GM18870 (cell line): ENCODE measurements around the gene BCL2L2.
"Not testable (repeated sequence)": the region's sequence is repeated elsewhere in the genome, so short reads cannot be mapped to it uniquely, and the experiment has no call there.

Experiments used
- ATAC-seq: cut with Tn5 transposase; IDR thresholded peaks from one replicate; pipeline ENCODE4 v1.9.1; 2021; ENCODE audit warnings: moderate library complexity; ENCODE audit not compliant: unreplicated experiment

Gene BCL2L2

DNA sequence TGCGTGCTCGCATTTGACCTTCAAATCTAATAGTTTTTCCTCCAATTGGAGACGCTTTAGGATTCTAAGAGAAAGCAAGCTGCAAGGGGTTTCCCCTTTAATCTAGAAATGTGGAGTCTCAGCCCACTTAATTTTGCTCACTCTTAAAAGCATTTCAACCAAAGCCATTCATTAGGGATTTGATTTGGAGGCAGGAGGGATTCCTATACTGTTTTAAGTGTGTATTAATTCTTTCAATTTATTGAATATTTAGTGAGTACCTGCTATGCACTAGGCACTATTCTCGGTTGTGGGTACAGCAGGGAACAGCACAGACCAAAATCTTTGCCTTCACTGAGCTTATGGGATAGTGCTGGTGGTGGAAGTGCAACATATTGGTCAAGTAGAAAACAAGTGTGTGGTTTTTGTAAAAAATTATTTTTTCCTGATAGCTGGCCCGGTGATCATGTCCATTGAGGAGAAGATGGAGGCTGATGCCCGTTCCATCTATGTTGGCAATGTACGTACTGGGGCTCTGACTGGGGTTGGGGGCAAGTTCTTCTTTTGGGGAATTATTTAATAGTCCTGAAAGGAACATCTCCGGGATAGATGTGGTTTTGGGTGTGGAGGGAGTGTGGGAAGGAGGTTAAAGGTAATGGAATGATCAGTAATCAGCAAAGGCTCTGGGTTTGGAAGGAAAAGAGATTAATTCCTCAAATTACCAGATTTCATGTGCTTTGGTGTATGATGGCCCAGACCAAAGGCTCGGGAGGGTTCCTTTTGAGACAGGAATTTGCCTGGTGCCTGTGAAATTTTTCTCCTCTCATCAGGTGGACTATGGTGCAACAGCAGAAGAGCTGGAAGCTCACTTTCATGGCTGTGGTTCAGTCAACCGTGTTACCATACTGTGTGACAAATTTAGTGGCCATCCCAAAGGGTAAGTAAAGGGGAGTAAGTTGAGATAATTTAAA is 16.2 kb downstream of the BCL2L2 start:
- ATAC-seq: no peak

DNA sequence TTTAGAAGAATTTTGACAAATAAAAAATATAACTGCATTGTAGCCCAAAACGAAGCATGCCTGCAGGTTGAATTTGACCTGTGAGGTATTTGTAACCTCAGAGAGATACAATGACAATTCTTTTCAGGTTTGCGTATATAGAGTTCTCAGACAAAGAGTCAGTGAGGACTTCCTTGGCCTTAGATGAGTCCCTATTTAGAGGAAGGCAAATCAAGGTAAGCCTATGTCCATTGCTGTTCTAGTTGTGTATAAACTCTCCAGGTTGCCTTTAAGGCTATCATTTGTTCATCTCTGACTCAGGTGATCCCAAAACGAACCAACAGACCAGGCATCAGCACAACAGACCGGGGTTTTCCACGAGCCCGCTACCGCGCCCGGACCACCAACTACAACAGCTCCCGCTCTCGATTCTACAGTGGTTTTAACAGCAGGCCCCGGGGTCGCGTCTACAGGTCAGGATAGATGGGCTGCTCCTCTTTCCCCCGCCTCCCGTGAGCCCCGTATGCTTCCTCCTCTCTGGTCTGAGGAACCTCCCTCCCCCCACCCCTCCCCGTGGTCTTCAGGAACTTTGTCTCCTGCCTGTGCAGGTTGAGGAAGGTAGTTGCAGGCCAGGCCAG is 17.3 kb downstream of the BCL2L2 start:
- ATAC-seq: no peak

DNA sequence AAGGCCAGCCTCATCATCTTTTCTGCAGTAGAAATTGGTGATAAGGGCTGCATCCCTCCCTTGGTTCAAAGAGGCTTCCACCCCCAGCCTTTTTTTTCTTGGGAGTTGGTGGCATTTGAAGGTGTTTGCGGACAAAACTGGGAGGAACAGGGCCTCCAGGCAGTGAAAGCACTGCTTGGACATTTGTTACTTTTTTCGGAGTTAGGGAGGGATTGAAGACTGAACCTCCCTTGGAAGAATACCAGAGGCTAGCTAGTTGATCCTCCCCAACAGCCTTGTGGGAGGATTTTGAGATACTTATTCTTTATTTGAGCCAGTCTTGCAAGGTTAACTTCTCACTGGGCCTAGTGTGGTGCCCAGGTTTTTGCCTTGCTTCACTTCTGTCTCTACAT is 17.8 kb downstream of the BCL2L2 start:
- no peak for ATAC-seq

DNA sequence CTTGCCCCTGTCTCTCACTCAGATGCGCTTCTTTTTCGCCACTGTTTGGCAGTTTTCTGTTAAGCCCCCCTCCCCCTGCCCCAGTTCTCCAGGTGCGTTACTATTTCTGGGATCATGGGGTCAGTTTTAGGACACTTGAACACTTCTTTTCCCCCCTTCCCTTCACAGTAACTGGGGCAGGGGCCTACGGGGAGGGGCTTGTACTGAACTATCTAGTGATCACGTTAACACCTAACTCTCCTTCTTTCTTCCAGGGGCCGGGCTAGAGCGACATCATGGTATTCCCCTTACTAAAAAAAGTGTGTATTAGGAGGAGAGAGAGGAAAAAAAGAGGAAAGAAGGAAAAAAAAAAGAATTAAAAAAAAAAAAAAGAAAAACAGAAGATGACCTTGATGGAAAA is 18.4 kb downstream of the BCL2L2 start:
- ATAC-seq: no peak

DNA sequence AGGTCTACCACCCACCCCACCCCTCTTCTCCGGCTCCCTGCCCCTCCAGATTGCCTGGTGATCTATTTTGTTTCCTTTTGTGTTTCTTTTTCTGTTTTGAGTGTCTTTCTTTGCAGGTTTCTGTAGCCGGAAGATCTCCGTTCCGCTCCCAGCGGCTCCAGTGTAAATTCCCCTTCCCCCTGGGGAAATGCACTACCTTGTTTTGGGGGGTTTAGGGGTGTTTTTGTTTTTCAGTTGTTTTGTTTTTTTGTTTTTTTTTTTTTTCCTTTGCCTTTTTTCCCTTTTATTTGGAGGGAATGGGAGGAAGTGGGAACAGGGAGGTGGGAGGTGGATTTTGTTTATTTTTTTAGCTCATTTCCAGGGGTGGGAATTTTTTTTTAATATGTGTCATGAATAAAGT is 19.1 kb downstream of the BCL2L2 start:
- ATAC-seq: not testable (repeated sequence)

DNA sequence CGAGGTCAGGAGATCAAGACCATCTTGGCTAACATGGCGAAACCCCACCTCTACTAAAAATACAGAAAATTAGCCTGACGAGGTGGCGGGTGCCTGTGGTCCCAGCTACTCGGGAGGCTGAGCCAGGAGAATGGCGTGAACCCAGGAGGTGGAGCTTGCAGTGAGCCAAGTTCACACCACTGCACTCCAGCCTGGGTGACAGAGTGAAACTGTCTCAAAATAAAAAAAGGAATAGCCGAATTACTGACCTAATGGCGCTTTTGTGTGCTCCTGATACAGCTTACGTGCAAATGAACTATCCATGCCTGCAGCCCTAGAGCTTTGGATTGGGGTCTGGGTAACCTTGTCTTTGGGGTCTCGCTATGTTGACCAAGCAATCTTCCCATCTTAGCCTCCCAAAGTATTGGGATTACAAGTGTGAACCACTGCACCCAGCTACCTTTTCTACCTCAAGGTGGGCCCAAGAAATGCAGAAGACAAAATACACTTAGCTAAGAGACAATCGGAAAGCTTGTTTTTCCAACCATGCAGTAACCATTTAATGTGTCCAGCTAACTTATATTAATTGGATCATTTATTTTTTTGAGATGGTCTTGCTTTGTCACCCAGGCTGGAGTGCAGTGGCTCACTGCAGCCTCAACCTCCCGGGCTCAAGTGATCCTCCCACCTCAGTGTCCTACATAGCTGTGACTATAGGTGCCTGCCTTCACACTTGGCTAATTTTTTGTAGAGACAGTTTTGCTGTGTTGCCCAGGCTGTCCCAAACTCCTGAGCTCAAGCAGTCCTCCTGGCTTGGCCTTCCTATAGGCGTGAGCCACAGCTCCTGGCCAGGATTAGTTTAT is 20.1 kb downstream of the BCL2L2 start:
- ATAC-seq: no peak

DNA sequence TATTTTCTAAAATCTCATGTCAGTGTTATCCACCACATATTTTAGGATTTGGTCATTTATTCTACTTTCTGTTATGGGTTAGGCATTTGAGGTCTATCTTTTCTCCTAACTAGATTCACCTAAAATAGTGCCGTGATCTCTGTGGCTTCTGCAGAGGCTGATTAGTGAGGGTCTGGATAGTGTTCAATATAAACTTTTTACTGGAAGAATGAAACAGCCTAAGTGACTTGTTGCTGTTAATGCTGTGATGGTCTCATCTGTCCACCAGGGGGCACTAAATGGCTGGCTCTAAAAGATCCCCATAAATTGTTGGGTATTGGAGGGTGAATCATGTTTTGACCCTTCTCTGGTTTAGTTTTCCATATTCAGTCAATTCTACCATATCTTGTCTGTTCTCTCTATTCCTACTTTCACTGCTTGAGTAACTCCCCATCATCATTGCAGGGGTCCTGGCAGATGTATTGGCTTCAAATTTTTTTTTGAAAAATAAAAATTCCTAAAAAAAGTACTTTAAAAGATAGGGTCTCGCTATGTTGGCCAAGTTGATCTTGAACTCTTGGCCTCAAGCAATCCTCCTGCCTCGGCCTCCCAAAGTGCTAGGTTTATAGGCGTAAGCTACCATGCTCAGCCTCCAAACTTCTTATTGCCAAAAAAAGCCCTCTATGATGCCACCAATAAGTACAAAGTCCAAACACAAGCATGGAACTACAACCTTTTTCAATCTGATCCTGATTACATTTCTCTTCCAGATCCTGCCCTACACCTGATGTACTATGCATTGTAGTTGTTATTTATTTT is 21.5 kb downstream of the BCL2L2 start:
- no peak for ATAC-seq

DNA sequence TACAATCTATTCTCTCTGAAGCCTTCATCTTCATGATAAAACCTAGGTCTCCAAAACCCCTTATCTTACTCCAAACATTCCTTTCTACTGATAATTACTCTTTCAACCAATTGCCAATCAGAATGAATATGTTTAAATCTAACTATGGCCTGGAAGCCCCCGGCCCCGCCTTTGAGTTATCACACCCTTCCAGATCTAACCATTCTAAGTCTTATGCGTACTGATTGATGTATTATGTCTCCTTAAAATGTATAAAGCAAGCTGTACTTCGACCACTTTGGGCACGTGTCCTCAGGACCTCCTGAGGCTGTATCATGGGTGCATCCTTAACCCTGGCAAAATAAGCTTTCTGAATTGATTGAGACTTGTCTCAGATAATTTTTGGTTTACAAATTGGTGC is 29.0 kb downstream of the BCL2L2 start:
- ATAC-seq: no peak

DNA sequence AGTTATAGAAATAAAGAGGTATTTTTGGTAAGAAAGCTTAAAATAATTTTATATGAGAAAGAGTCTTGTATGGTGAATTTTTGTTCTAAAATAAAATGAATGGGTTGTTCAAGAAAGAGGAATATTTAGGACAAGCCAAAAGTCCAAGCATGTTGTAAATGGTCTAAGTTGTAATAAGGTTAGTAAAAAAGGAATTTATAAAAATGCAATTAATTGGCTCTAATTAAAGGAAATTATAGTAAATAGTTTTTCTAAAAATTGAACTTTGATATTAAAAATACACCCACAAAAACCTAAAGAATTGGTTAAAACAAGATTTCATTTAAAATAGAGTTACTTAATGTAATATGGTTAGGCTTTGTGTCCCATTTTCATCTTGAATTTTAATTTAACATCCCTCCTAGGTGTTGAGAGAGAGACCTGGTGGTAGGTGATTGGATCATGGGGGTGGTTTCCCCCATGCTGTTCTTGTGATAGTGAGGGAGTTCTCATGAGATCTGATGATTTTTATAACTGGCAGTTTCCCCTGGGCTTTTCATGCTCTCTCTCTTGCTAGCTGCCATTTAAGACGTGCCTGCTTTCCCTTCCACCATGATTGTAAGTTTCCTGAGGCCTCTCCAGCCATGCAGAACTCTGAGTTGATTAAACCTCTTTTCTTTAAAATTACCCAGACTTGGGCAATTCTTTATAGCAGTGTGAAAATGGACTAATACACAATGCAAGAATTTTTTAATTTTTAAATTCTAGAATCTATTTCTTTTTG is 33.1 kb downstream of the BCL2L2 start:
- ATAC-seq: no peak

DNA sequence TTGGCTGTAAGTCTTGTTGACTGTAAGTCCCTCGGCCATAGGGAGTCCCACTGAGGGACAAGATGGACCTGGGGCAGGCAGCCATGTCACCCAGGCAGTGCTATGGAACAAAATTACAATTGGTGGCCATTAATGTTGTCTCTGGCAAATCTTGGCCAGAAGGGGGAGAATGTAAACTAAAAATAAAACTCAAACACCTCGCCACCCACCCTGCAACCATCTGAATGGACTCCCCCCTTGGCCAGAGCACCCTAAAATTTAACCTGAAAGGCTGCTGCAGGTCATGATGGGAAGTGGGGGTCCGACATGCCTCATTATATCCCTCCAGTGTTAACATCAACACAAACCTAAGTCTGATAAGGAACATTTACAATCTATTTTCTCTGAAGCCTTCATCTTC is 37.8 kb downstream of the BCL2L2 start:
- ATAC-seq: no peak

DNA sequence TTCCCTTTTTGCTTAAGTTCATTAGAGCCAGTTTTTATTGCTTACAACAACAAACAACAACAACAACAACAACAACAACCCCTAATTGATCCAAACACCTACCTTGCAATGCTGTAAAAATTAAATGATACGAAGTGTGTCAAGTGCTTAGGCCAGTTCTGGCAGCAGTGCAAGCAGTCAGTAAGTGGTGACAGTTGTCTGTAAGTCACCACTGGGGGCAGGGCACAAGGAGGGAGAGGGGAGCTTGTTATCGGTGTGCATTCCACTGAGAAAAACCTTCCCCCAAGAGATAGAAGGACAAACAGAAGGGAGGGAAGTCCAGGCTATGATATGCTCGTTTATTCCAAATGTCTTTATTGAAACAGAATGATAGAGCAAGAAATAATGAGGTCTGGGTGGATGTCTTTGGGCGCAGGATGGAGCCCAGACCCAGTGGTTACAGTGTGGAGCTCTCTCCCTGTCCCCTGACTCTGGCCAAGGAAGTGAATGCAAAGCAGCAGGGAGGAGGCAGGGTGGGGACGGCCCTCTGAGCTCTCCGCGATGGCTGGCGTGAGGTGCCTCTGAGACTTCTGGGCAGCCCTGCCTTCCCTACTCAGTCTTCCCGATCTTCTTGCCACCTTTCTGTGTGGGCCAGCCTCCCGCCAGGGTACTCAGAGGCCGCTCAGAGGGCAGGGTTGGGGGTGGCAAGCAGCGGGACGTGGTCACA is 39.5 kb downstream of the BCL2L2 start:
- no peak for ATAC-seq

DNA sequence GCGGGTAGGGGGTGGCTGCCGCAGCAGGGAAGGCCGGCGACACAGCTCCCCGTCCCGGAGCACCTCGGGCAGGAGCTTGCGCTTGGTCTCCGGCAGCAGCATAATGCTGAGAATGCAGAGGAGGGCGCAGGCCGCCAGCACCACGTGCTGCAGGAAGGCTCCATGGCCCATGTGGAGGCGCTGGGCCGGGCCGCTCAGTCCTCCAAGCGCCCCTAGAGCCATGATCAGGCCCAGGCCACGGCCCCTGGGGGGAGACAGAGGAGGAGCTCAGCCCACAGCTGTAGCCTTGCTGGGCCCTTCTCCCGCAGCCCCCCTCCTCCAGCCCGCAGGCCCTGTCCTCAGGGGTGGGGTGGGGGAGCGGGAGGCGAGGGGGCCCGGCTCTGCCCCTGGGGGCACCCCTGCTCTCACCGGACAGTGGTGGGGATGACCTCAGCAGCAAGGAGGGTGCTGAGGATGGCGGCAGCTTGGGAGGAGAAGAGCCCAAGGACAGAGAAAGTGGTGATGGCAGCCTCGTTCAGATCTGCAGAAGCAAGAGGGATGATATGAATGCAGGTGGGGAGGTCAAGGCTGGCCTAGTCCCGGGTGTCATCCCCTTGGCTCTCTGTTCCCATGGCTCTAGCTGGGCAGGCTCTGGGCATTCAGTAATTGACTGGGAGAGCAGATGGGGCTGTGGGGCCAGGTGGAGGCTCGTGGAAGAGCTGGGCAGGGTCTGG is 40.2 kb downstream of the BCL2L2 start:
- no peak for ATAC-seq

DNA sequence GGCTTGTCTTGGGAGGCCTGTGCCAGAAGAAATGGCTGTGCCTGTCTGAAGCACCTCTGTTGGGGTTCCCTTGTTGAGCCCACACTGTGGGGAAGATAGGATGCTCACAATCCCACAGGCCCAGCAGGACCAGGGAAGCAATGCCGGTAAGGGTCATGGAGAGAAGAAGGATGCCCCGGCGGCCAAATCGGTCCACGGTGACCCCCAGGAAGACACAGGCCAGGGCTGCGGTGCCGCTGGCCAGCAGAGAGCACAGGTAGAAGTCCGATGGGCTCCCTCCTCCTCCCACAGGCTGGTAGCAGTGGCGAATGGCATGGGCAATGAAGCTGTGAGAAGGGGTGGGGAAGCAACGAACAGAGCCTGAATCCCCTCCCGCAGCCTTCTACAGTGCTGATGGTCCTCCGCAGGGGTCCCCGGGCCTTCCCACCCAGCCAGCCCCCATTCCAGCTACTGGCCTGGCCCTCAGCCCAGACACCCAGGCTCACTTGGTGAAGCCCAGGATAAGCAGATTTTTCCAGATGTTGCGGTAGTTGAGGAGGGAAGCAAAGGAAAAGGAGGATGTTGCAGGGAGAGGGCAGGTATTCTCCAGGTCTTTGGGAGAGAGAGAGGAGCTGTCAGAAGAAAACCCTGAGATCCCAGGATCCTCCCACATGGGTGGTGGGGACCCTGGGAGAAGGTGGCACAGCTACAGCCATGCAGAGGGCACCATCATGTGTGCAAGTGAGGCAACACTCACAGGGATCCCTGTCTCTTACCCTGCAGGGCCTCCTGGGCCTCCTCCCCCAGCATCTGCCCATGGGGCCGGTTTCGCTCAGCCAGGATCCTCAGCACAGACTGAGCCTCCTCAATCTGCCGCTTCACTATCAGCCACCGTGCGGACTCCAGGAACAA is 41.0 kb downstream of the BCL2L2 start:
- ATAC-seq: no peak

DNA sequence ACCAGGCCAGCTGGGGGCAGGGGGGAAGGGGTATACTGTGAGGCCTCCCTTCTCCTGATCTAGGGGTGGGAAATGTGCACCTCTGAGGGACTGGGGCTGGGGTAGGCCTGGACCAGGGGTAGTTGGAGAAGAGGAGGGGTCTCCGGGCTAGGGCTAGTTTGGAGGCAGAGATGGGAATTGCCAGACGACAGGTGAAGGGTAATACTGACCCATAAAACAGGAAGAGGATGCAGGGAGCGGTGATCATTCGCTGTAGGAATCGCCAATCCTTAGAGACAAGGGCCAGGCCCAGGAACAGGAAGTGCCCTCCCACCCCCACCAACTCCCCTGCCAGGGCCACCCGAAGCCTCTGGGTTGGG is 41.6 kb downstream of the BCL2L2 start:
- ATAC-seq: no peak

DNA sequence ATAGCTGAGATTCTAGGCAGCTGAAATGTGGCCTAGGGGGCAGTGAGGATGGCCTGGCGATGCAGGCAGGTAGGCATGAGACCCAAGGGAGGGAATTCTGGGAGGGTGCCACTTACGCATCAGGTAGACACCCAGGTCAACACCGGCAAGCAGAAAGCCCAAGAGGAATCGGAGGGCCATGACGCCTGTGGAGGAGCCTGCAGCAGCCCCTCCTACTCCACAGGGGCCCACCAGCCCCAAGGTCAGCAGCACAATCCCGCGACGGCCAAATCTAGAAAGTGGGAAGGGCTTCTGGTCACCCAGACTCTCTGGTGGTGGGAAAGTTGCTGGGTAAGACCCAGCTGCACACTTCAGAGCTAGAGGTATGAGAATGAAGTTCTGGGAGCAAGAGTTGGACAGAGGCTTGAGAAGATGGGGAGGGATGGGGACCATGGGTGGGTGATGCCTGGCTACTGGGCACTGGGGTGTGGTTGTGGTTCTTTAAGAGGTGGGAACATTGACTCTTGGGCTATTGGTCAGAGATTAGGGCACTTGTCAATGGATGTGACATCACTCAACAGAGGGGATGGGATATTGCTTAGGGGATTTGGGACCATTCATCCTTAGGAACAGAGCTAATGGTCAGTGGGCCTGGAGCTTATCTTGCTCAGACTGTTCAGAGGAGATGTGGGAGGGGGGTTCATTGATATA is 42.7 kb downstream of the BCL2L2 start:
- ATAC-seq: no peak

DNA sequence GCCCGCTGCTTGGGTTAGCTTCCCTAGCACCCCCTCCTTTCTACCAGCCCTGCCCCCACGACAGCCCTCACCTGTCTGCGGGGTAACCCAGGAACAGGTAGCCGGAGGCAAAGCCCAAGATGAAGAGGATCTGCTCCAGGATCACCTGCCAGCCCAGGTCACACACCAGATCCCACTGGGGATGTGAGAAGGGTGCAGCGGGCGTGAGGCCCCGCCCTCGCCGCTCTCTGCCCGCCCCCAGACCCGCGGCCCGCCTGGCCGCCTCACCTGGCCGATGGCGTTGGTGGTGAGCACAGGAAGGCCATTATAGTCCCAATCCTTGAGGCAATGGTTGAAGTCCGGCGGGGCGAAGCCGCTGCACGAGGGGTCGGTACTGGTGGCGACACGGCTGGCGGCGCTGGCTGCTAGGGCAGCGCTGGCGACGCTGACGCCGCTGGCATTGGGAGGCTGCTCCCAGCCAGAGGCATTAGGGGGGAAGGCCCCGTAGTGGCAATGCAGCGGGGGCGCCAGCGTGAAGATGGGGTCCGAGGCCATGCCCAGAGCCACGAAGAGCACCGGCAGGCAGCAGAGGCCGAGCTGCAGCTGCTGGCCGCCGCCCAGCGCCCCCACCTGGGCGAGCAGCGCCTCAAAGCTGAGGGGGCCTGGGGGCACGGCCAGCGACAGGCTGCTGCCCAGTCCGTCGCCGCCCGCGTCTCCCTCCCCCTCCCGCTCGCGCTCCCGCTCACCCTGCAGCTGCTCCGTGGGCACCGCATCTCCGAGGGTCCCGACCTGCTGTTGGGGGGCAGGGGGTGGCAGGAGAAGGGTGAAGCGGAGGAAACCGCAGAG is 45.3 kb downstream of the BCL2L2 start:
- ATAC-seq: no peak
